ENCODE data around the gene BATF3.

DNA sequence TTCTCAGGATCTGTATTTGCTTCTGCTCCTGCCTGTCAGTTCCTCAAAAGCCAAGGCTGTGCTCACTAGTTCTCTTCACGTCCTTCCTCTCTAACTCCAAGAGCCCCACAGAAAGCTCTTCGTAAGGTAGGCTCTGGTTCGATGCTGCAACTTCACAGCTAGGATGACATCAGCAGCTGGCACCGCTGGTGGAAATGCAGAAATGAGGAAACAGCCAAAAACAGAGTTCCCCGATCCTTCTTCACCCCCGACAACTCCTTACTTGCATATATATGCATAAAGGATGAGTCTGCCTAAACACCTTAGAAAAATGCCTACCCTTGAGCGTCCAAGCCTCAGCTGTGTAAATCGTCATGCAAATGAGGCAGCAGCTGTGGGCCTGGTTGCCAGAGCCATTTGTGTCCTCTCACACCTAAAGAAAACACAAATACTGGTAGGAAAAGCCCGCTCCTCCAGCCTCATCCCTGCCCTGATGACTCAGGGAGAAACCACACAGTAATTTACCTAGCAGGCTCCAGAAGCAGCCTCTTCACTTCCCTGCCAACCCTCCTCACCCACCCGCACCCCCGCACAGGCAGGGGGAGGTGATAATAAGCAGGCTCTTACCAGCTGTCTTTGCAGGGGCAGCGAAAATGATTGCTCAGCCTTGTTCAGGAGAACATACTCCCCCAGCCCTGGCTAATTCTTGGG is 28.2 kb downstream of the BATF3 start:
- TF ChIP-seq, protein P1, sequence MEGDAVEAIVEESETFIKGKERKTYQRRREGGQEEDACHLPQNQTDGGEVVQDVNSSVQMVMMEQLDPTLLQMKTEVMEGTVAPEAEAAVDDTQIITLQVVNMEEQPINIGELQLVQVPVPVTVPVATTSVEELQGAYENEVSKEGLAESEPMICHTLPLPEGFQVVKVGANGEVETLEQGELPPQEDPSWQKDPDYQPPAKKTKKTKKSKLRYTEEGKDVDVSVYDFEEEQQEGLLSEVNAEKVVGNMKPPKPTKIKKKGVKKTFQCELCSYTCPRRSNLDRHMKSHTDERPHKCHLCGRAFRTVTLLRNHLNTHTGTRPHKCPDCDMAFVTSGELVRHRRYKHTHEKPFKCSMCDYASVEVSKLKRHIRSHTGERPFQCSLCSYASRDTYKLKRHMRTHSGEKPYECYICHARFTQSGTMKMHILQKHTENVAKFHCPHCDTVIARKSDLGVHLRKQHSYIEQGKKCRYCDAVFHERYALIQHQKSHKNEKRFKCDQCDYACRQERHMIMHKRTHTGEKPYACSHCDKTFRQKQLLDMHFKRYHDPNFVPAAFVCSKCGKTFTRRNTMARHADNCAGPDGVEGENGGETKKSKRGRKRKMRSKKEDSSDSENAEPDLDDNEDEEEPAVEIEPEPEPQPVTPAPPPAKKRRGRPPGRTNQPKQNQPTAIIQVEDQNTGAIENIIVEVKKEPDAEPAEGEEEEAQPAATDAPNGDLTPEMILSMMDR (conservative IDR thresholded peaks at IDR 0.05 in 1 of 2, IDR thresholded peaks at IDR 0.05 in 1 of 2; ENCODE audit: extremely low read depth in 1 of 2, insufficient read depth in 1 of 2, low read depth in 1 of 2, low read length in 2 of 2) = no peak
- no peak for TF ChIP-seq EZH2 (IDR thresholded peaks at IDR 0.05; ENCODE audit: borderline replicate concordance, low read length)
